ENCODE data around the gene ATOH8. TPM values are rescaled to one million over a fixed set of nuclear protein-coding genes. Genes with fewer than 3 reads are reported as not detected.

ATOH8 gene
- total and polyA plus RNA-seq, 2 donors (not counting 3 experiments of a cell fraction or from before 2014, with no cell fraction given): 10.3 to 12.8 TPM

DNA sequence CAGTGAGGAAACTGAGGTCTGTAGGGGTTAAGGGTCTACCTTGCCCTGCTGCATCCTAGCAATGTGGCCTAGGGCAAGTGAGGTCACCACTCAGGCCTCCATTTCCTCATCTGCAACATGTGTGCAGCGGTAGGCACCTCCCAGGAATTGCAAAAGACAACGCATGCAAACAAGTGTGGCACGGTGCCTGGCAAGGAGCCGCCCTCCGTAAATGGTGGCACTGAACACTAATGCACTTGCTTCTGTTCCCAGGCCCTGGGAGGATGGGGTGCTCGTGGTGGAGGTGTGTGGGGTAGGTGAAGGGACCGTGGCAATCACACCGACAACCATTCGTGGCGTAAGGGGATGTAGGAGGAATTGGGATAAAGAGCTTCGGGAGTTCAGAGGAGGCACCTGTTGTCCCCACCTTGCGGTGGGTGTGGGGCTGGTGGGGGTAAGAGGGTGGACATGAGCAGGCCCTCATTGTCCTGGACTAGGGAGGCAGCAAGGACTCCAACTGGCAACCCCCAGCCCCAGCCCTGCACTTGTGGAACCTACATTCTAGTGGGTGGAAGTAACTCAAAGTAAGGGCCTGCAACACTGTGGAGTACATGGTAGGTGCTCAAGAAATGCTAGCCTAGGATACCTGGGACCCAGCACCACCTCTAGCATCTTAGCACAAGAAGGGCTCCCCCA, 26.0 kb downstream of the ATOH8 start:
- H3K79me2 ChIP-seq (ENCODE audit: control insufficient read depth, insufficient read depth, low read length): no peaks in the 10 kb centered on the region

More for the DNA sequence above, 26.0 kb downstream of the ATOH8 start:
- Histone ChIP-seq H3K36me3 (ENCODE audit: control insufficient read depth in 2 of 2, extremely low read depth in 1 of 2, insufficient read depth in 2 of 2, low read length in 2 of 2) (peaks cover 0 to 2% of the 10 kb centered on the region in 2 experiments), H4K20me1 (replicated peaks; ENCODE audit: control insufficient read depth, extremely low read depth, insufficient read depth, low read length) (no peaks in the 10 kb centered on the region), H3K4me3 (replicated peaks in 1 of 3; ENCODE audit: insufficient read depth in 1 of 3, low read depth in 1 of 3, low read length in 3 of 3) (no peak overlapping the region), H3K4me1 (ENCODE audit: control insufficient read depth, extremely low read depth, insufficient read depth, low read length) (no peaks in the 10 kb centered on the region), H3K9me3 (replicated peaks; ENCODE audit: control insufficient read depth, insufficient read depth, low read length) (no peaks in the 10 kb centered on the region), H3K27me3 (ENCODE audit: control insufficient read depth in 2 of 2, insufficient read depth in 2 of 2, low read length in 2 of 2) (no peaks in the 10 kb centered on the region), H3K4me2 (ENCODE audit: insufficient read depth, low read length) (no peak overlapping the region), H3K9ac (replicated peaks; ENCODE audit: extremely low read depth, insufficient read depth, low read length) (no peak overlapping the region), H3K27ac (ENCODE audit: insufficient read depth, low read depth, low read length) (no peak overlapping the region), H2AFZ (ENCODE audit: low read depth, low read length) (no peak overlapping the region), H3K9me1 (replicated peaks; ENCODE audit: control insufficient read depth, extremely low read depth, insufficient read depth, low read length) (no peaks in the 10 kb centered on the region)
- DNase-seq (ENCODE audit: low read depth, low spot score) (no peak), FAIRE-seq (no peak)
- dilution Hi-C loops (cut with MboI; ENCODE audit: extremely low pct_ligation_motif_present, low sequenced_read_pairs): no loop called here
- no TSS peak for BruUV-seq (replicated peaks)
- intact Hi-C loops (cut with micrococcal nuclease): no loop called here
- POLR2A ChIA-PET: no interaction called here
- TF ChIP-seq GATA2 (IDR thresholded peaks at IDR 0.05; ENCODE audit: insufficient read depth, insufficient read length, low read depth, low read length): no peak
- no peak for TF ChIP-seq POLR2A (IDR thresholded peaks at IDR 0.05; ENCODE audit: low read depth, low read length)
- TF ChIP-seq JUN (IDR thresholded peaks at IDR 0.05; ENCODE audit: borderline replicate concordance, insufficient read depth, insufficient read length, low read depth): no peak
- no peak for TF ChIP-seq CTCF (IDR thresholded peaks at IDR 0.05; ENCODE audit: extremely low read depth in 1 of 2, insufficient read depth in 1 of 2, low read depth in 1 of 2, low read length in 2 of 2)
- no peak for TF ChIP-seq FOS (IDR thresholded peaks at IDR 0.05; ENCODE audit: borderline replicate concordance, insufficient read depth, low read length)
- no peak for TF ChIP-seq EZH2 (IDR thresholded peaks at IDR 0.05; ENCODE audit: borderline replicate concordance, low read depth, low read length, severe bottlenecking)
- TF ChIP-seq POLR2AphosphoS5 (IDR thresholded peaks at IDR 0.05; ENCODE audit: insufficient read depth, low read depth, low read length): no peak
- TF ChIP-seq, protein P1, sequence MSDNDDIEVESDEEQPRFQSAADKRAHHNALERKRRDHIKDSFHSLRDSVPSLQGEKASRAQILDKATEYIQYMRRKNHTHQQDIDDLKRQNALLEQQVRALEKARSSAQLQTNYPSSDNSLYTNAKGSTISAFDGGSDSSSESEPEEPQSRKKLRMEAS (IDR thresholded peaks at IDR 0.05; ENCODE audit: insufficient read depth, insufficient read length): no peak
- TF ChIP-seq MYC (IDR thresholded peaks at IDR 0.05; ENCODE audit: low read depth, low read length): no peak
- CTCF ChIA-PET: interaction anchor here (0.6 kb wide), 1 partner anchor 15 kb away, joined by 4 read pairs; no protein-coding TSS in a partner anchor

Measured in endothelial cell of umbilical vein (primary cell).